IMR-90 (cell line): ENCODE data around the gene GPX1. TPM values are rescaled to one million over a fixed set of nuclear protein-coding genes. Genes with fewer than 3 reads are reported as not detected.

Experiments
- polyA plus RNA-seq, 3 experiments: library from polyadenylated mRNA; depleted of rRNA; stranded (reverse); fragments of >200 nt; gene quantifications; 2 replicates each; pipeline ENCODE4 v1.2.3, GENCODE V29; 2012; ENCODE audit warnings: low replicate concordance in 1 of 3
- total RNA-seq: library from RNA; depleted of rRNA; stranded (reverse); fragments of >200 nt; gene quantifications from 2 replicates; pipeline ENCODE4 v1.2.3, GENCODE V29; 2012; rRNA removed

Gene GPX1
- total and polyA plus RNA-seq, 2 of the 4 experiments (the other 2 are of a cell fraction) = 128 to 680 TPM

Other genes with a start within 250 kb of the GPX1 start
- 22.5 and 24.7 TPM in 2 replicates for gene USP19, start 237.5 kb downstream of the GPX1 start, total RNA-seq
- 39.7 and 44.0 TPM in 2 replicates for gene USP19, start 237.5 kb downstream of the GPX1 start, polyA plus RNA-seq (2012; rRNA removed)
- 179 and 213 TPM in 2 replicates for gene LAMB2, start 225.3 kb downstream of the GPX1 start, total RNA-seq
- 526 and 570 TPM in 2 replicates for gene LAMB2, start 225.3 kb downstream of the GPX1 start, polyA plus RNA-seq (2012; rRNA removed)
- gene CCDC71, start 192.0 kb downstream of the GPX1 start, total RNA-seq = 28.3 and 29.4 TPM in 2 replicates
- gene CCDC71, start 192.0 kb downstream of the GPX1 start, polyA plus RNA-seq (2012; rRNA removed) = 35.9 and 38.6 TPM in 2 replicates
- 16.1 and 16.5 TPM in 2 replicates for gene KLHDC8B, start 186.8 kb downstream of the GPX1 start, total RNA-seq
- 16.3 and 17.4 TPM in 2 replicates for gene KLHDC8B, start 186.8 kb downstream of the GPX1 start, polyA plus RNA-seq (2012; rRNA removed)
- gene C3orf62, start 81.1 kb downstream of the GPX1 start, total RNA-seq = 0.83 and 0.90 TPM in 2 replicates
- 3.1 and 3.9 TPM in 2 replicates for gene C3orf62, start 81.1 kb downstream of the GPX1 start, polyA plus RNA-seq (2012; rRNA removed)
- gene USP4, start 18.3 kb downstream of the GPX1 start, total RNA-seq = 28.6 and 29.9 TPM in 2 replicates
- 36.1 and 42.3 TPM in 2 replicates for gene USP4, start 18.3 kb downstream of the GPX1 start, polyA plus RNA-seq (2012; rRNA removed)
- 879 and 897 TPM in 2 replicates for gene RHOA, start 53.6 kb upstream of the GPX1 start, total RNA-seq
- 369 and 383 TPM in 2 replicates for gene RHOA, start 53.6 kb upstream of the GPX1 start, polyA plus RNA-seq (2012; rRNA removed)
- gene TCTA, start 54.1 kb upstream of the GPX1 start, total RNA-seq = 12.8 and 15.1 TPM in 2 replicates
- 43.2 and 46.6 TPM in 2 replicates for gene TCTA, start 54.1 kb upstream of the GPX1 start, polyA plus RNA-seq (2012; rRNA removed)
- 0.28 and 0.36 TPM in 2 replicates for gene AMT, start 64.1 kb upstream of the GPX1 start, total RNA-seq
- gene AMT, start 64.1 kb upstream of the GPX1 start, polyA plus RNA-seq (2012; rRNA removed) = 5.0 and 5.5 TPM in 2 replicates
- gene NICN1, start 71.0 kb upstream of the GPX1 start, total RNA-seq = 2.8 and 3.4 TPM in 2 replicates
- 8.0 and 11.4 TPM in 2 replicates for gene NICN1, start 71.0 kb upstream of the GPX1 start, polyA plus RNA-seq (2012; rRNA removed)
- gene DAG1, start 111.9 kb upstream of the GPX1 start, total RNA-seq = 30.8 and 31.0 TPM in 2 replicates
- 40.2 and 41.0 TPM in 2 replicates for gene DAG1, start 111.9 kb upstream of the GPX1 start, polyA plus RNA-seq (2012; rRNA removed)
- gene BSN, start 196.1 kb upstream of the GPX1 start, total RNA-seq = under 0.01 TPM in 2 replicates
- gene BSN, start 196.1 kb upstream of the GPX1 start, polyA plus RNA-seq (2012; rRNA removed) = 0.03 and 0.04 TPM in 2 replicates